Measurements from ENCODE around the gene ANKRD29. TPM values are rescaled to one million over a fixed set of nuclear protein-coding genes. Genes with fewer than 3 reads are reported as not detected.
"Not testable (repeated sequence)": the region's sequence is repeated elsewhere in the genome, so short reads cannot be mapped to it uniquely, and the experiment has no call there.

The ANKRD29 gene
- total and polyA plus RNA-seq, 9 donors = 2.1 to 5.5 (median 3.3) TPM

- Histone ChIP-seq H3K27ac (ENCODE audit: low read length) (no peak overlapping the region), H3K4me1 (ENCODE audit: control insufficient read depth, insufficient read depth, low read length) (peaks cover 10% of the 10 kb centered on the region), H3K27me3 (ENCODE audit: control insufficient read depth, insufficient read depth, low read length) (peaks cover 33% of the 10 kb centered on the region), H3K9me3 (replicated peaks; ENCODE audit: control insufficient read depth, low read depth, low read length) (no peaks in the 10 kb centered on the region), H3K4me3 (ENCODE audit: low read length) (peak overlapping the region; percentile 32), H3K36me3 (ENCODE audit: control insufficient read depth, insufficient read depth, low read length) (no peaks in the 10 kb centered on the region)
- WGBS (ENCODE audit: insufficient coverage) = 16% methylated on average over 6 of the region's 18 CpGs
- DNase-seq = peak; percentile 65
Measured at GRCh38 chr18:23618862-23619387, 43.8 kb downstream of the ANKRD29 start.

GRCh38 chr18:23617412-23618014 is 45.2 kb downstream of the ANKRD29 start:
- WGBS (ENCODE audit: insufficient coverage) = 67% methylated on average over 1 of the region's 4 CpGs
- peaks cover 33% of the 10 kb centered on the region for H3K27me3 ChIP-seq (ENCODE audit: control insufficient read depth, insufficient read depth, low read length)
- DNase-seq = no peak
- no peak overlapping the region for H3K27ac ChIP-seq (ENCODE audit: low read length)
- H3K36me3 ChIP-seq (ENCODE audit: control insufficient read depth, insufficient read depth, low read length) = no peaks in the 10 kb centered on the region
- no peak overlapping the region for H3K4me3 ChIP-seq (ENCODE audit: low read length)
- H3K9me3 ChIP-seq (replicated peaks; ENCODE audit: control insufficient read depth, low read depth, low read length) = no peaks in the 10 kb centered on the region
- H3K4me1 ChIP-seq (ENCODE audit: control insufficient read depth, insufficient read depth, low read length) = peaks cover 10% of the 10 kb centered on the region

- Histone ChIP-seq H3K9me3 (replicated peaks; ENCODE audit: control insufficient read depth, low read depth, low read length) (no peaks in the 10 kb centered on the region), H3K27me3 (ENCODE audit: control insufficient read depth, insufficient read depth, low read length) (peaks cover 25% of the 10 kb centered on the region), H3K36me3 (ENCODE audit: control insufficient read depth, insufficient read depth, low read length) (no peaks in the 10 kb centered on the region), H3K27ac (ENCODE audit: low read length) (no peak overlapping the region), H3K4me3 (ENCODE audit: low read length) (no peak overlapping the region), H3K4me1 (ENCODE audit: control insufficient read depth, insufficient read depth, low read length) (peaks cover 10% of the 10 kb centered on the region)
- DNase-seq = no peak
- no CpG with 5 or more reads among the region's 2 CpGs for WGBS (ENCODE audit: insufficient coverage)
Measured at GRCh38 chr18:23616258-23616657, 46.5 kb downstream of the ANKRD29 start.

GRCh38 chr18:23614891-23615290 is 47.8 kb downstream of the ANKRD29 start:
- no peak overlapping the region for H3K4me3 ChIP-seq (ENCODE audit: low read length)
- no peak for DNase-seq
- no peaks in the 10 kb centered on the region for H3K36me3 ChIP-seq (ENCODE audit: control insufficient read depth, insufficient read depth, low read length)
- peaks cover 9% of the 10 kb centered on the region for H3K4me1 ChIP-seq (ENCODE audit: control insufficient read depth, insufficient read depth, low read length)
- H3K27me3 ChIP-seq (ENCODE audit: control insufficient read depth, insufficient read depth, low read length) = peaks cover 12% of the 10 kb centered on the region
- no peak overlapping the region for H3K27ac ChIP-seq (ENCODE audit: low read length)
- 40% methylated on average over 2 of the region's 3 CpGs for WGBS (ENCODE audit: insufficient coverage)
- no peaks in the 10 kb centered on the region for H3K9me3 ChIP-seq (replicated peaks; ENCODE audit: control insufficient read depth, low read depth, low read length)

GRCh38 chr18:23614413-23614812 is 48.3 kb downstream of the ANKRD29 start:
- WGBS (ENCODE audit: insufficient coverage) = 88% methylated on average over 2 of the region's 2 CpGs
- no peaks in the 10 kb centered on the region for H3K9me3 ChIP-seq (replicated peaks; ENCODE audit: control insufficient read depth, low read depth, low read length)
- H3K4me1 ChIP-seq (ENCODE audit: control insufficient read depth, insufficient read depth, low read length) = peaks cover 4% of the 10 kb centered on the region
- no peak for DNase-seq
- no peaks in the 10 kb centered on the region for H3K36me3 ChIP-seq (ENCODE audit: control insufficient read depth, insufficient read depth, low read length)
- H3K4me3 ChIP-seq (ENCODE audit: low read length) = no peak overlapping the region
- H3K27me3 ChIP-seq (ENCODE audit: control insufficient read depth, insufficient read depth, low read length) = peaks cover 7% of the 10 kb centered on the region
- no peak overlapping the region for H3K27ac ChIP-seq (ENCODE audit: low read length)

- H3K4me1 ChIP-seq (ENCODE audit: control insufficient read depth, insufficient read depth, low read length); DNase-seq; H3K9me3 ChIP-seq (replicated peaks; ENCODE audit: control insufficient read depth, low read depth, low read length); H3K36me3 ChIP-seq (ENCODE audit: control insufficient read depth, insufficient read depth, low read length); H3K27me3 ChIP-seq (ENCODE audit: control insufficient read depth, insufficient read depth, low read length); H3K4me3 ChIP-seq (ENCODE audit: low read length); H3K27ac ChIP-seq (ENCODE audit: low read length): not testable (repeated sequence)
- 96% methylated on average over 4 of the region's 7 CpGs for WGBS (ENCODE audit: insufficient coverage)
Measured at GRCh38 chr18:23613091-23613475, 49.6 kb downstream of the ANKRD29 start.

GRCh38 chr18:23612434-23613090 is 50.1 kb downstream of the ANKRD29 start:
- H3K36me3 ChIP-seq (ENCODE audit: control insufficient read depth, insufficient read depth, low read length) = no peaks in the 10 kb centered on the region
- H3K9me3 ChIP-seq (replicated peaks; ENCODE audit: control insufficient read depth, low read depth, low read length) = no peaks in the 10 kb centered on the region
- WGBS (ENCODE audit: insufficient coverage) = 71% methylated on average over 6 of the region's 8 CpGs
- no peak overlapping the region for H3K27ac ChIP-seq (ENCODE audit: low read length)
- H3K4me3 ChIP-seq (ENCODE audit: low read length) = no peak overlapping the region
- no peak for DNase-seq
- H3K4me1 ChIP-seq (ENCODE audit: control insufficient read depth, insufficient read depth, low read length) = no peaks in the 10 kb centered on the region
- H3K27me3 ChIP-seq (ENCODE audit: control insufficient read depth, insufficient read depth, low read length) = no peaks in the 10 kb centered on the region

GRCh38 chr18:23609390-23610023 is 53.2 kb downstream of the ANKRD29 start:
- Histone ChIP-seq H3K36me3 (ENCODE audit: control insufficient read depth, insufficient read depth, low read length) (no peaks in the 10 kb centered on the region), H3K4me1 (ENCODE audit: control insufficient read depth, insufficient read depth, low read length) (no peaks in the 10 kb centered on the region), H3K4me3 (ENCODE audit: low read length) (no peak overlapping the region), H3K27ac (ENCODE audit: low read length) (no peak overlapping the region), H3K27me3 (ENCODE audit: control insufficient read depth, insufficient read depth, low read length) (no peaks in the 10 kb centered on the region), H3K9me3 (replicated peaks; ENCODE audit: control insufficient read depth, low read depth, low read length) (no peaks in the 10 kb centered on the region)
- WGBS (ENCODE audit: insufficient coverage) = 96% methylated on average over 4 of the region's 5 CpGs
- DNase-seq = no peak

- no peak overlapping the region for H3K4me3 ChIP-seq (ENCODE audit: low read length)
- no peaks in the 10 kb centered on the region for H3K9me3 ChIP-seq (replicated peaks; ENCODE audit: control insufficient read depth, low read depth, low read length)
- H3K27me3 ChIP-seq (ENCODE audit: control insufficient read depth, insufficient read depth, low read length) = no peaks in the 10 kb centered on the region
- no peaks in the 10 kb centered on the region for H3K4me1 ChIP-seq (ENCODE audit: control insufficient read depth, insufficient read depth, low read length)
- WGBS (ENCODE audit: insufficient coverage) = no CpG with 5 or more reads among the region's 2 CpGs
- DNase-seq = no peak
- H3K36me3 ChIP-seq (ENCODE audit: control insufficient read depth, insufficient read depth, low read length) = no peaks in the 10 kb centered on the region
- no peak overlapping the region for H3K27ac ChIP-seq (ENCODE audit: low read length)
Measured at GRCh38 chr18:23608211-23608610, 54.5 kb downstream of the ANKRD29 start.

- Histone ChIP-seq H3K4me1 (ENCODE audit: control insufficient read depth, insufficient read depth, low read length) (no peaks in the 10 kb centered on the region), H3K4me3 (ENCODE audit: low read length) (no peak overlapping the region), H3K27ac (ENCODE audit: low read length) (no peak overlapping the region), H3K27me3 (ENCODE audit: control insufficient read depth, insufficient read depth, low read length) (no peaks in the 10 kb centered on the region), H3K36me3 (ENCODE audit: control insufficient read depth, insufficient read depth, low read length) (no peaks in the 10 kb centered on the region), H3K9me3 (replicated peaks; ENCODE audit: control insufficient read depth, low read depth, low read length) (no peaks in the 10 kb centered on the region)
- no peak for DNase-seq
Measured at GRCh38 chr18:23605941-23606340, 56.8 kb downstream of the ANKRD29 start.
